T-helper 1 cell treated with Interleukin-12 subunit alpha and Interleukin-12 subunit beta and Interleukin-4 antibody, amounts not matched to agents 30 ng/mL and 1 ng/mL, for 36 hours (primary cell): ENCODE data around the gene INPP5A. TPM values are rescaled to one million over a fixed set of nuclear protein-coding genes. Genes with fewer than 3 reads are reported as not detected.

Source experiments
- intact Hi-C: fragments of 100-400 bp; cut with micrococcal nuclease; formaldehyde crosslinking; loops from one replicate; pipeline ENCODE4 v1.15.1; 2024
- total RNA-seq: library from RNA; stranded (reverse); gene quantifications from 2 replicates; pipeline ENCODE4 v1.2.3, GENCODE V29; 2022

The INPP5A gene
- total RNA-seq, 1 donor from 2014 or later: 19.0 TPM

DNA sequence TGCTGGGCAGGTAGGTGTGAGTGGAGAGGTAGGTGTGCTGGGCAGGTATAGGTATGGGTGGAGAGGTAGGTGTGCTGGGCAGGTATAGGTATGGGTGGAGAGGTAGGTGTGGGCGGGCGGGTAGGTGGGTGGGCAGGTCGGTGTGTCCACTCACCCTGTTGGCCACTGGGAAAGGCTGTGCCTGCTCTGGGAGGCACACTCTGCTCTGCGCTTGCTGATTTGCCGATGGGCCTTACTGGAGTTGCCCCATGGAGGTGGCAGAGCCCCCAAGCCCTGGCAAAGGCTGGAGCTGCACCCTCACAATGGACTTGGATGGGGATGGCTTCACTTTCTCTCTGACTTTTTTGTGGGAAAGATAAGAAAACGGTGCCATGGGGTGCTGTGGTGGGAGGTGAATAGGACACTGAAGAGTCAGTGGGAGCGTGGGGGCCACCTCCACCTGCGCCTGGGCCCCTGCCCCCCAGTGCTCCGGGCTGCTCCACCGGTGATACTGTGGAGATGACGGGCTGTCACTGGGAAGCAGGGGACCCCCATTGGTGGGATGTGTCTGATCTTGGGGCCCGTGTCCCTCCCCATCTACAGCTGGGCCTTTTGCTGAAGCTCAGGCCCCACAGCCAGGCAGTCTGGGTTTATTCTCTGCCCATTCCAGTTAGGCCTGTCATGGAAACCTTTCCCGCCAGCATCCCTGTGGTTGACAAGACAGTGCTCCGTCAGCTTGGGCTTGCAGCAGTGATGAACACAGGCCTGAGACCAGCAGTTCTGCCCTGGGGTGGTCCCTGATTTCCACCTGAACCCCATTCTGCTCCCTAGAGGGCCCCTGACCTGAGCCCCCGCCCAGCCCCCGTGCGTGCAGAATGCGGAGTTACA lies 173.4 kb downstream of the INPP5A start:
- intact Hi-C loops: no loop called here

DNA sequence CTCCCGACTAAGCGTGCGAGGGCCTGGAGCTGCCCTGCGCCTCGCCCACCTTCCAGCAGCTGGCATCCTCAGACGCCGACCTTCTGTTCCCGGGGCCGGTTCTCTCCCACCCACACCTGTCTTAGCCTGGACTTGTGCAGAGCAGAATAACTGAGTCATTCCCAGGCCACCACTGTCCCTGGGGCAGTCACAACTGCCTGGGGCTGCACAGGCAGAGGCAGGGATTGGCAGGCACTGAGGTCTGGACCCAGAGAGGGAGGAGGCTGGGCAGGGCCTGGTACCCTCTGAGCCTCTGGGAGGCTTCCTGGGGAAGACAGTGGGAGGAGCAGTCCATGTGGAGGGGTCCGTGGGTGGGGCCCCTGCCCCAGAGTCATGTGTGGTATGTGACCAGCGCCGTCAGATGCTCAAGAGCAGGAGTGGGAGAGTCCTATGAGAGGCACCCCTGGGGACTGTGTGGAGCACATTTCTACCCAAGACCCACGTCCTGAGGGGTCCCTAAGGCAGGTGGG lies 174.1 kb downstream of the INPP5A start:
- intact Hi-C loops: no loop called here

GRCh38 chr10:132712291-132712690 lies 174.7 kb downstream of the INPP5A start:
- intact Hi-C loops: no loop called here

DNA sequence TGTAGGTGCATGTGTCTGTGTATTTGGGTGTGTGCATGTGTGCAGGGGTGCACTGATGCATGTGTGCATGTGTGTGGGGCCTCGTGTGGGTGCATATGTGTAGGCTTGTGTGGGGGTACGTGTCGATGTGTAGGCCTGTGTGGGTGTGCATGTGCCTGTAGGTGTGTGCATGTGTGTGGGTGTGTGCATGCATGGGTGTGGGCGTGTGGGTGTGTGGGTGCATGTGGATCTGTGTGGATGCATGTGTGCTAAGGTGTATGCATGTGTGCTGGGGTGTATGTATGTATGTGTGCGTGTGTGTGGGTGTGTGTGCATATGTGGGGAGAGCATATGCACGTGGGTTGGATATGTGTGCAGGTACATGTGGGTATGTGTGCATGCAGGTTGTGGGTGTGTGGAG lies 175.2 kb downstream of the INPP5A start:
- intact Hi-C loops: no loop called here

- intact Hi-C loops: no loop called here
These were observed 176.0 kb downstream of the INPP5A start for GRCh38 chr10:132713421-132714095.

GRCh38 chr10:132714096-132714985 lies 176.8 kb downstream of the INPP5A start:
- intact Hi-C loops: no loop called here

DNA sequence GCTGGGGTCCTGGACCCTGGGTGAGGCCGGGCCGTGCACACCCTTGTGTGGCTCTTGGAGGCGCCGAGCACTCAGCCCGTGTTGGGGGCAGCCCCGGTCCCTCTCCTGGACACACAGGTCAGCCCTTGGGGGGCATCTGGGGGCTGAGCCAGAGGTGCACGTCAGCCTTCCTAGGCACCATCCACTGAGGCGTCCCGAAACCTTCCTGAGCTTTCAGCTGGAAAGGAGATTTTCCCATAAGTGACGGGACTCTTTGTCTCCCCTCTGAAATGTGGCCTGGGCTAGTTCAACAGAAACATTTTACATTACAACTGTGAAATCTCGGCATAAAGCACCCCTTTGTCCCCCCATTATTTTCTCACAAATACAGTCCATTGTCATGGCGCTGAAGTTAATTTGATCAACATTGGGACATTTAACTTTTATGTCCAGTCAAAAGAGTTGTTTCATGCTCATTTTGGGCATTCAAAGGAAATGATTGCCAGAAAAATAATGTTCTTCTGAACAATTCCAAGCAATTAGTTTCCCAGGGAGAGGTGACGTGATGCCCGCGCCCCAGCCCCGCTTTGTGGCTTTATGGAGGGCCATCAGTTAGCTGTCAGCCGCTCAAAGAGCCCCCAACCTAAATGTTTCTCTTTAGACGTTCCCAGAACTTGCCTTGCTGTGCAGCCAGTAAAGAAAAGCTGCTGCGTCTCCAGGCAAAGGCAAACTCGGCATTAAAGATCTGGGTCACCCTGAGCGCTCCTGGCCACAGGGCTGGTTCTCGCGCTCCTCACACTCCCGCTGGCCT lies 177.6 kb downstream of the INPP5A start:
- intact Hi-C loops: no loop called here

GRCh38 chr10:132715776-132716680 lies 178.4 kb downstream of the INPP5A start:
- intact Hi-C loops: no loop called here

DNA sequence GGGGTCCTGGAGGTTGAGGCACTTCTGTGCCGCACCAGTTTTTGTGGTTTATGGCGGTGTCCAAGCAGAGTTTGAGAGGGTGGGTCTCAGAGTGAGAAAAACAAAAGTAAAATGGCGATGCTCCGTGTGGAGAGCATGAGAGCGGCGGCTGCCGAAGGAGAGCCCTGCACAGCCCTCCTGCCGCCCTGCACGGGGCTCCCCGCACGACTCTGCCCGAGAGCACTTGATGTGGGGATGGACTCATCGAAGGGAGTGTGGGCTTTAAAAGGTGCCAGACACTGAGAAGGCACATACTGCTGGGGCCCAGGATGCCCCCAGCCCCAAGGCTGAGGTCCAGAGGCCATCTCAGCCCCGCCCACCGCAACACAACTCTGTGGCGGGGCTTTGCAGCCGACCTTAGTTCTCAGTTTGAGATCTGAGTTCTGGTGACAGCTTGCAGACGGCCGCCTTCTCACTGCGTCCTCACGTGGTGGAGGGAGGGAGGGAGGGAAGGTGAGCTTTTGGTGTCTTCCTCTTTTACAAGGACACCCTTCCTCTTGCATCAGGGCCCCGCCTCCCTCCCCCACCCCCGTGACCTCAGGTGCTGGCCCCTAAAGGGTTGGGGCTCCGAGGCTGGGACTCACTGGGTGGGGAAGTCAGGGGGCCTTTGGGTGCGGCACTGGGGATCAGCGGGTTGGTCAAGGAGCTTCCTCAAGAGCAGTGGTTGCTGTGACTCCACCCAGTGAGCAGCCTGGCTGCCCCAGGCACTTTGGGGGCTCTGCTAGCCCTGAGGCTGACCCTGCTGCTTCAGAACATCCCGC lies 179.3 kb downstream of the INPP5A start:
- intact Hi-C loops: no loop called here

DNA sequence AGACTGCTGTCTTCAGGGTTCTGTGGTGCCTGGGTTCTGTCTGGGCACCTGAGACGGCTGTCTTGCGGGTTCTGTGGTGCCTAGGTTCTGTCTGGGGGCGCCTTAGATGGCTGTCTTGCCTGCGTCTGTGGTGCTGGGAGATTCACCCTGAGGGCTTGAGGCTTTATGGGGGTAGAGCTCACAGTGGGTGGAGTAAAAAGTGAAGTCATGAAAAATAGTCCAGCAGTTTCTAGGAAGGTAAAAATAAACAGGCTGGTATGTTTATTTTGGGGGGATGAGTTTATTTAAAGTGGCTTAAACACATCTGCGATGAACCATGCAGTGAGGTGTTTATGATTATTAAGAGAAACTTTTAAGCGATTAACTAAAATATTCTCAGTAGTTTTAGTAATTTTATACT lies 184.1 kb downstream of the INPP5A start:
- intact Hi-C loops: no loop called here

GRCh38 chr10:132722394-132723329 lies 185.1 kb downstream of the INPP5A start:
- intact Hi-C loops: no loop called here

DNA sequence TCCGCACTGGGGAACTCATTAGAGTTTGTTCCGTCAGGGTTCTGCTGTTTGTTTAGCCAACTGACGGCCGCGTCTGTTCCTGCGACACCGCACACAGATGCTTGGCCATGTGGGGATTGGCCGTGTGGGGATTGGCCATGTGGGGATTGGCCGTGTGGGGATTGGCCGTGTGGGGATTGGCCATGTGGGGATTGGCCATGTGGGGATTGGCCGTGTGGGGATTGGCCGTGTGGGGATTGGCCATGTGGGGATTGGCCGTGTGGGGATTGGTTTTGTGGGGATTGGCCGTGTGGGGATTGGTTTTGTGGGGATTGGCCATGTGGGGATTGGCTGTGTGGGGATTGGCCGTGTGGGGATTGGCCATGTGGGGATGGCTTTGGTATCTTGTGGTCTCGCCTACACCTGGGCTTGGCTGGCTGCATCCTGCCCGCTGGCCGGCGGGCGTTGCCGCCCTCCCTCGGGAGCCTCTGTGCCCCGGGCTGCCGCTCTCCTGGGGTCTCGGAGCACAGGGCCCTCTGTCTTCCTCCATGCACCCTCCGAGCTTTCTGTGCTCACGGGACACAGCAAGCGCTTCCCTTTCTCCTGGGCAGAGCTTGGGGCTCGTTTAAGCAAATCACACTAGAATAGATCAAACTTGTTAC lies 185.9 kb downstream of the INPP5A start:
- intact Hi-C loops: no loop called here

GRCh38 chr10:132724446-132724845 lies 186.9 kb downstream of the INPP5A start:
- intact Hi-C loops: no loop called here

DNA sequence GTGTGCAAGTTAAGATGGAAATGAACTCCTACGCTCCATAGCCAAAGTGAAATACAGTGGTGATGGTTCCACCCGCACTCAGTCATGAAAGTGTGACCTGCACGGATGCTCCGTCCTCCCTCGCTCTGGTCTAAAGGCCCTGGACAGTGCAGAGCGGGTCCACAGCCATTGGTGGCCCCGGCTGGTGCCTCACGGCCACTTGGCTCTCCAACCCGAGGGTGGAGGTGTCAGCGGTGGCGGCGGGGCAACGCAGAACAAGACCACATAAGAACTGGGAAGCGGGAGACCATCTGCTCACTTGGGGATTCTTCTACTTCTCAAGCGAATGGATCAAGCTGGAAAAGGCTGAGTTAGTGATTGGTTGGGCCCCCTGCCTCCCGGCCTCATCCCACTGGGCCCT lies 187.6 kb downstream of the INPP5A start:
- intact Hi-C loops: no loop called here

DNA sequence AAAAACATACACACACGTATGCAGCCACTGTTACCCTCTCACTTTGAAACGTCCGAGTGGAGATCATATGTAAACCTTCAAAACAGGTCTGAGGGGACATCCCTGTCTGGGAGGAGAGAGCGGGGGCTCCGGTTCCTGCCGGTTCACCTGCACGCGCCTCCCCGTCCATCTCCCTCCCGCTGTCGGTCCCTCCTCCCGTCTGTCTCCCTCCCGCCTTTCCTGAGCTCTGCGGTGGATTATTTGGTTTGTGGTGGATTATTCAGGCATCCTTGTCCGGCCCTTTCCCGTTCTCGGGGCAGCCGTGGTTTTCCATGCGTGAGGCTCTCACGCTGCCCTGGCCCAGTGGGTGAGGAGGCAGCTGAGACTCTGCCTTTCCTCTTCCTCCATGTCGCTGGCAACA lies 188.6 kb downstream of the INPP5A start:
- intact Hi-C loops: no loop called here

GRCh38 chr10:132726951-132727350 lies 189.4 kb downstream of the INPP5A start:
- intact Hi-C loops: no loop called here

GRCh38 chr10:132727411-132727810 lies 189.8 kb downstream of the INPP5A start:
- intact Hi-C loops: no loop called here
